Brain microvascular endothelial cell (primary cell): ENCODE measurements around the gene ATP6V0A1.

ENCODE experiments used
- DNase-seq: peaks from one replicate; pipeline ENCODE4 v3.0.0-alpha.2; 2020
- H3K27ac ChIP-seq: fragments of 250-450 bp; sonication (Bioruptor Pico); 2 replicates; pipeline ENCODE4 v1.5.1; 2020; ENCODE audit warnings: mild to moderate bottlenecking, moderate library complexity
- H3K27me3 ChIP-seq: fragments of 250-450 bp; sonication (Bioruptor Pico); replicated peaks from 2 replicates; pipeline ENCODE4 v1.5.1; 2020; ENCODE audit warnings: mild to moderate bottlenecking
- H3K36me3 ChIP-seq: fragments of 250-450 bp; sonication (Bioruptor Pico); replicated peaks from 2 replicates; pipeline ENCODE4 v1.5.1; 2020; ENCODE audit warnings: mild to moderate bottlenecking
- H3K4me3 ChIP-seq: 2 replicates; pipeline ENCODE4 v1.5.1; 2011; ENCODE audit warnings: low read depth, mild to moderate bottlenecking, control low read depth, low read length, moderate library complexity
- in situ Hi-C: cut with HindIII; loops from 2 replicates; pipeline ENCODE4 v1.10.0; 2017; ENCODE audit warnings: low sequenced_read_pairs, low pct_ligation_motif_present
- TF ChIP-seq, protein P1 (sequence below): IDR thresholded peaks from 2 replicates; pipeline ENCODE4 v1.5.1; 2011; ENCODE audit warnings: low read depth, mild to moderate bottlenecking, moderate library complexity, low read length, control low read depth, inconsistent platforms; ENCODE audit errors: missing control alignments

Gene ATP6V0A1

DNA sequence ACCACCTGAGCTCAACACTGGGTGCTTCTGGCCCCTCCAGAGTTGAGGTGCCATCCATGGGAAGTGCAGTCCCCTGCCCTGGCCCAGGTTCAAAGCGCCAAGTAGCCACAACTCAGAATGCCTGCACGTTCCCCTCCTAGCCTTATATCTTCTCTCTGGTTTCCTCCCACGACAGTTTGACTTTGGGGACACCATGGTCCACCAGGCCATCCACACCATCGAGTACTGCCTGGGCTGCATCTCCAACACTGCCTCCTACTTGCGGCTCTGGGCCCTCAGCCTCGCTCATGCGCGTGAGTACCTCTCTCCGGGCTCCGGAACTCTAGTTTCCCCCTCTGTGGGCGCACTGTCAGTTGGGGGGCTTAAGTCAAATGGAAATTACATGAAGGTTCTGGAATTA is 55.0 kb downstream of the ATP6V0A1 start:
- no peak overlapping the region for H3K4me3 ChIP-seq
- H3K36me3 ChIP-seq = peaks cover 16% of the 10 kb centered on the region
- in situ Hi-C loops = loop anchor here (25.0 kb wide), 1 partner anchor 201 kb away; no protein-coding TSS in a partner anchor

DNA sequence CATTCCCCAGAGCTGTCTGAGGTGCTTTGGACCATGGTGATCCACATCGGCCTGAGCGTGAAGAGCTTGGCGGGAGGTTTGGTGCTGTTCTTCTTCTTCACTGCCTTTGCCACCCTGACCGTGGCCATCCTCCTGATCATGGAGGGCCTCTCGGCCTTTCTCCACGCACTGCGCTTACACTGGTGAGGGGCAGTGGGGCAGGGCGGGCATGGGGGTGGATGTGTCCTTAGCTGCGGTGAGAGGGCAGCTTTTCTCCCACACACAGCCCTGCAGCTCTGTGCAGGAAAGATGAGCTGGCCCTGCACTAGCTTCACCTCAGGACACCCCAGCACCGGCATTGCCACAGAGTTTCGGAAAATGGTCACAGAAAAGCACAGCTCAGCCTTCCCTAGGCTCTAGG is 55.6 kb downstream of the ATP6V0A1 start:
- Histone ChIP-seq H3K27ac (no peak overlapping the region), H3K4me3 (no peak overlapping the region), H3K27me3 (no peaks in the 10 kb centered on the region), H3K36me3 (peaks cover 10% of the 10 kb centered on the region)
- in situ Hi-C loops = loop anchor here (25.0 kb wide), 1 partner anchor 202 kb away; no protein-coding TSS in a partner anchor
- TF ChIP-seq, protein P1, sequence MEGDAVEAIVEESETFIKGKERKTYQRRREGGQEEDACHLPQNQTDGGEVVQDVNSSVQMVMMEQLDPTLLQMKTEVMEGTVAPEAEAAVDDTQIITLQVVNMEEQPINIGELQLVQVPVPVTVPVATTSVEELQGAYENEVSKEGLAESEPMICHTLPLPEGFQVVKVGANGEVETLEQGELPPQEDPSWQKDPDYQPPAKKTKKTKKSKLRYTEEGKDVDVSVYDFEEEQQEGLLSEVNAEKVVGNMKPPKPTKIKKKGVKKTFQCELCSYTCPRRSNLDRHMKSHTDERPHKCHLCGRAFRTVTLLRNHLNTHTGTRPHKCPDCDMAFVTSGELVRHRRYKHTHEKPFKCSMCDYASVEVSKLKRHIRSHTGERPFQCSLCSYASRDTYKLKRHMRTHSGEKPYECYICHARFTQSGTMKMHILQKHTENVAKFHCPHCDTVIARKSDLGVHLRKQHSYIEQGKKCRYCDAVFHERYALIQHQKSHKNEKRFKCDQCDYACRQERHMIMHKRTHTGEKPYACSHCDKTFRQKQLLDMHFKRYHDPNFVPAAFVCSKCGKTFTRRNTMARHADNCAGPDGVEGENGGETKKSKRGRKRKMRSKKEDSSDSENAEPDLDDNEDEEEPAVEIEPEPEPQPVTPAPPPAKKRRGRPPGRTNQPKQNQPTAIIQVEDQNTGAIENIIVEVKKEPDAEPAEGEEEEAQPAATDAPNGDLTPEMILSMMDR = no peak
- DNase-seq = no peak

More for the DNA sequence above, 55.0 kb downstream of the ATP6V0A1 start:
- Histone ChIP-seq H3K27ac (no peak overlapping the region), H3K27me3 (no peaks in the 10 kb centered on the region)
- no peak for DNase-seq
- TF ChIP-seq, protein P1 = no peak

DNA sequence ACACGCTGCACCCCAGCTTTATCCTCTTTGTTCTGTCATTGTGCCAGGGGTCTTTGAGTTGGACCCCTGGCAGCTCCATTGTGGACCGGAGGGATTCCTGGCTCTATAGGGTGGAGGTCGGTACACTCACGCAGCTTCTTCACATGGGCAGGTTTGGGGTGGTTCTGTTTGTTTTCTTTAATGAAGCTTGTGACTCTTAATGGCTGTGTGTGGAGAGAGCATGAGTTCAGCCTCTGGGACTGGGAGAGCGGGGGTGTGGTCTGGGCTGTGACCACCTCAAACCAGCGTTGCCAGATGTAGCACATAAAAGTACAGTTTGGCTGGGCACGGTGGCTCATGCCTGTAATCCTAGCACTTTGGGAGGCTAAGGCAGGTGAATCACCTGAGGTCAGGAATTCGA is 56.2 kb downstream of the ATP6V0A1 start:
- no peak overlapping the region for H3K27ac ChIP-seq
- H3K4me3 ChIP-seq = no peak overlapping the region
- DNase-seq = no peak
- H3K27me3 ChIP-seq = no peaks in the 10 kb centered on the region
- in situ Hi-C loops = loop anchor here (25.0 kb wide), 1 partner anchor 203 kb away; no protein-coding TSS in a partner anchor
- peaks cover 5% of the 10 kb centered on the region for H3K36me3 ChIP-seq
- TF ChIP-seq, protein P1 = no peak

DNA sequence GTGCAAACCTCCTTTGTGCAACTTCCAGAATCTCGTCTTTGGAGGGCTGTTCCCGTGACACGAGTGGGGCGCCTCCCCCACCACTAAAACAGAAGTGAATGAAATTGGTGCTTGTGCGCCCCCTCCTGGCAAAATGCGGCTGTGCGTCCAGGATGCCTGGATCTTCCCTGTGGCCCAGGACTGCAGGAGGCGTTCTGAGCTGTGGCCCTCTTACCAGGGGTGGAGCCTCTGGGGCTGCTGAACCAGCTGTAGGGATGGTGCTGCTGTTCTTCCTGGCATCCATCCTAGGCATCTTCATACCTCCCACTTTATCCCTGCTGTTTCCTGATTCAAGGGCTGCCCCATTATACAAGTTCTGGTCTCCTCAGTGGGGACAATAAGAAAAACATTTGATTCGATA is 58.8 kb downstream of the ATP6V0A1 start:
- Histone ChIP-seq H3K36me3 (no peaks in the 10 kb centered on the region), H3K4me3 (no peak overlapping the region), H3K27me3 (no peaks in the 10 kb centered on the region), H3K27ac (peak overlapping the region; percentile 99)
- in situ Hi-C loops = loop anchor here (25.0 kb wide), 1 partner anchor 205 kb away; no protein-coding TSS in a partner anchor
- DNase-seq = peak; percentile 86
- TF ChIP-seq, protein P1 = peak; percentile 99

DNA sequence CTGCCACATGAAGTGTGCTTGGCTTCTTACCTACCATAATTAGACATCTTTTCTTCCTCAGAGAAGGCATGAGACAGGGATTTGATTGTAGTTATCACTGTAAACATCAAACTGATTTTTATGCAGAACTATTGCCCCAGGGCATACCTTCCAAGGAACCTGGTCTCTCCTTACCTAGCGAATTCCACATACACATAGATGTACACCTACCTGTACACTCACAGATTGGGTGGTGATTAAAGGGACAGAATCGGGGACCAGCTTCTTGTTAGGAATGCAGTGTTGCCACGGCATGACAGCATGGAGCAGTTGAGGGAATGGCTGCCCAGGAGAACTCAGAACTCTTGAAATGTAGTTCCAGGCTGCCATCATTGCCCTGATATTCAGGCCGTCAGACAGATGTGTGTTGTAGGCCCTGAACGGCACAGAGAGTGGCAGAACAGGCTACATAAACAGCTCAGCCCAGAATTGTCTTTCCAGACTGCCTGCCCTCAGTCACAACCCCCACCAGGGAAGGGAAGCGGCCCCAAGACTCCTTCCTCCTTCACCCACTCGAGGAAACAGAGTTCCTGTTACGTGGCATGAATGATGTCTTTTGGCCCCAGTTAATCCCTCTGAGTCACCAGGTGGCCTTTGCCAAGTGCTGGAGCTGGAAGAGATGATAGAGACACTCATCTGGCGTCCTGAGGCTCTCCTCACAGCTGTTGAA is 59.5 kb downstream of the ATP6V0A1 start:
- TF ChIP-seq, protein P1 = no peak
- Histone ChIP-seq H3K36me3 (no peaks in the 10 kb centered on the region), H3K27ac (peak overlapping the region; percentile 99), H3K27me3 (no peaks in the 10 kb centered on the region), H3K4me3 (no peak overlapping the region)
- in situ Hi-C loops = loop anchor here (25.0 kb wide), 1 partner anchor 206 kb away; no protein-coding TSS in a partner anchor
- DNase-seq = peak; percentile 91
